ENCODE data around the gene LTBP2. TPM values are rescaled to one million over a fixed set of nuclear protein-coding genes. Genes with fewer than 3 reads are reported as not detected.

LTBP2 gene
- total RNA-seq, 1 experiment from 2014 or later = 17.4 TPM

DNA sequence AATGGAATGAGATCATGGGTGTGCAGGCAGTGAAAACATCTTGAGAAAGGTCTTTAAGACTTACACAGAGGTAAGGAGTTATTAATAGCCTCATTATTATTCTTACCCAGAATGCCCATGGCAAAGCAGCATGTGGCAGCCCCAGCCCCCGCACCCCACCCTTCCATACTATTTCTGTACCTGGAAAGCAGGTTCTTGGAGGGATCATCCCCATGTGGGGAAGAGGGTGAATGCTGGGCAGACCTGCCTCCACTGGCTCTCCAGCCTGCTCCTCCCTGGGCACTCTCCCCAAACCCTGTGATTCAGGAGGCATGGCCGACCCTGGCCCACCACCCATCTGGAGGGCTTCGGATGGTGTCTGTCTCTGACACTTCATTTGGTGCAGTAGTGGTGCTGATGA is 147.3 kb downstream of the LTBP2 start:
- Histone ChIP-seq H4K20me1 (ENCODE audit: low read length) (no peaks in the 10 kb centered on the region), H3K79me2 (ENCODE audit: low read length) (no peaks in the 10 kb centered on the region), H3K4me3 (ENCODE audit: low read length) (no peak overlapping the region), H3K27ac (ENCODE audit: low read length) (no peak overlapping the region), H3K27me3 (ENCODE audit: low read length) (no peaks in the 10 kb centered on the region), H3K9ac (ENCODE audit: low read length) (no peak overlapping the region), H3K4me2 (ENCODE audit: low read length) (no peak overlapping the region), H2AFZ (ENCODE audit: low read length) (no peak overlapping the region), H3K9me3 (ENCODE audit: low read length) (no peaks in the 10 kb centered on the region), H3K4me1 (ENCODE audit: insufficient read depth, low read length) (no peaks in the 10 kb centered on the region), H3K36me3 (ENCODE audit: low read depth, low read length) (no peaks in the 10 kb centered on the region), H3F3A (ENCODE audit: low read length, unreplicated experiment) (no peaks in the 10 kb centered on the region), H3K9me2 (replicated peaks; ENCODE audit: low read length) (no peaks in the 10 kb centered on the region)
- ChIA-PET CTCF (no interaction called here), POLR2A (ENCODE audit: unreplicated experiment) (no interaction called here)
- DNase-seq (no peak), ATAC-seq (no peak)
- intact Hi-C loops (cut with micrococcal nuclease) = no loop called here
- no TSS peak for BruUV-seq (replicated peaks)
- TF ChIP-seq, protein P1, sequence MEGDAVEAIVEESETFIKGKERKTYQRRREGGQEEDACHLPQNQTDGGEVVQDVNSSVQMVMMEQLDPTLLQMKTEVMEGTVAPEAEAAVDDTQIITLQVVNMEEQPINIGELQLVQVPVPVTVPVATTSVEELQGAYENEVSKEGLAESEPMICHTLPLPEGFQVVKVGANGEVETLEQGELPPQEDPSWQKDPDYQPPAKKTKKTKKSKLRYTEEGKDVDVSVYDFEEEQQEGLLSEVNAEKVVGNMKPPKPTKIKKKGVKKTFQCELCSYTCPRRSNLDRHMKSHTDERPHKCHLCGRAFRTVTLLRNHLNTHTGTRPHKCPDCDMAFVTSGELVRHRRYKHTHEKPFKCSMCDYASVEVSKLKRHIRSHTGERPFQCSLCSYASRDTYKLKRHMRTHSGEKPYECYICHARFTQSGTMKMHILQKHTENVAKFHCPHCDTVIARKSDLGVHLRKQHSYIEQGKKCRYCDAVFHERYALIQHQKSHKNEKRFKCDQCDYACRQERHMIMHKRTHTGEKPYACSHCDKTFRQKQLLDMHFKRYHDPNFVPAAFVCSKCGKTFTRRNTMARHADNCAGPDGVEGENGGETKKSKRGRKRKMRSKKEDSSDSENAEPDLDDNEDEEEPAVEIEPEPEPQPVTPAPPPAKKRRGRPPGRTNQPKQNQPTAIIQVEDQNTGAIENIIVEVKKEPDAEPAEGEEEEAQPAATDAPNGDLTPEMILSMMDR (conservative IDR thresholded peaks at IDR 0.05; ENCODE audit: low read depth, low read length) = no peak
- no peak for TF ChIP-seq EZH2 (IDR thresholded peaks at IDR 0.05; ENCODE audit: low read length, unreplicated experiment)
- TF ChIP-seq EZH2phosphoT487 (IDR thresholded peaks at IDR 0.05; ENCODE audit: borderline replicate concordance, low read length) = no peak

DNA sequence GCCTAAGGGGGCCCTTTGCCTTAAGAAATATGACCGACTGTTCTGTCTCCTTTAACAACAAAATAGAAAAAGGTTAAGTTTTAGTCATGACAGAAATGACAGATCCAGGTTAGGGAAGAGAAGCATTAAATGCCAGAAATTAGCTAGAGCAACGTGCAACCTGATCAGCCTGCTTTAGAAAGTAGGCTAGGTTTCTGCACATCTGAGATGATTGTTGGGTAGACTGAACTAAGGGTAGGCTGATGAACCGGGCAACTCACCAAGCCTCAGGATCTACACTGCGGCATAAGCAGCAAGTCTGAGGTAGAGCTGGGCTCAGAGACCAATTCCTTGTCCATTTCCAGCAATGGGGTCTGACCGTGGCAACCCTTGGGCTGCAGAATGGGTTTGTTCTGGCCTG is 148.3 kb downstream of the LTBP2 start:
- TF ChIP-seq, protein P1 (conservative IDR thresholded peaks at IDR 0.05; ENCODE audit: low read depth, low read length) = no peak
- TF ChIP-seq EZH2 (IDR thresholded peaks at IDR 0.05; ENCODE audit: low read length, unreplicated experiment) (no peak), EZH2phosphoT487 (IDR thresholded peaks at IDR 0.05; ENCODE audit: borderline replicate concordance, low read length) (no peak)
- Histone ChIP-seq H3K79me2 (ENCODE audit: low read length) (no peaks in the 10 kb centered on the region), H3K36me3 (ENCODE audit: low read depth, low read length) (no peaks in the 10 kb centered on the region), H3F3A (ENCODE audit: low read length, unreplicated experiment) (no peaks in the 10 kb centered on the region), H3K4me1 (ENCODE audit: insufficient read depth, low read length) (no peaks in the 10 kb centered on the region), H4K20me1 (ENCODE audit: low read length) (no peaks in the 10 kb centered on the region), H3K27me3 (ENCODE audit: low read length) (no peaks in the 10 kb centered on the region), H3K27ac (ENCODE audit: low read length) (no peak overlapping the region), H3K4me2 (ENCODE audit: low read length) (no peak overlapping the region), H2AFZ (ENCODE audit: low read length) (no peak overlapping the region), H3K9ac (ENCODE audit: low read length) (no peak overlapping the region), H3K9me2 (replicated peaks; ENCODE audit: low read length) (no peaks in the 10 kb centered on the region), H3K4me3 (ENCODE audit: low read length) (no peak overlapping the region), H3K9me3 (ENCODE audit: low read length) (no peaks in the 10 kb centered on the region)
- ATAC-seq = no peak
- intact Hi-C loops (cut with micrococcal nuclease) = no loop called here
- ChIA-PET POLR2A (ENCODE audit: unreplicated experiment) (interaction anchor here (0.7 kb wide), 1 partner anchor 30 kb away, joined by 5 read pairs; the partner anchor contains the start of genes ISCA2 and NPC2), CTCF (no interaction called here)
- no TSS peak for BruUV-seq (replicated peaks)
- no peak for DNase-seq

DNA sequence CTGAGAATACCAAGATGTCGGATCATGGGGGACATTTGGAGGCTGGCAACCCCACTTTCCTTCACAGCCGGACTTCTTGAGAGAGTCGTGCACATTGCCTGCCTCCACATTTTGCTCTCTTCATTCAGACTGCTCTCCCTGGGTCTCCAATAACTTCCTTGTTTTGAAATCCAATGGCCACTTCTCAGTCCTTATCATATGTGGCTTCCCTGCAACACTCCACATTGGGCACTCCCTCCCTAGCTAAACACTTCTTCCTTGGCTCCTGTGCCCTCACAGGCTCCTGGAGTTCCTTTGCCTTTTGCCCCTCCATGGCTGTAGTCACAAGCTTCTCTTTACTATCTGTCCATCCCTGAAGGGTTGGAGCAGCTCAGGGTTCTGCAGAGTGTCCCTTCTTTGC is 149.0 kb downstream of the LTBP2 start:
- DNase-seq (no peak), ATAC-seq (no peak)
- Histone ChIP-seq H3K27me3 (ENCODE audit: low read length) (no peaks in the 10 kb centered on the region), H3K9me2 (replicated peaks; ENCODE audit: low read length) (no peaks in the 10 kb centered on the region), H4K20me1 (ENCODE audit: low read length) (no peaks in the 10 kb centered on the region), H3K36me3 (ENCODE audit: low read depth, low read length) (no peaks in the 10 kb centered on the region), H2AFZ (ENCODE audit: low read length) (no peak overlapping the region), H3K9ac (ENCODE audit: low read length) (no peak overlapping the region), H3K79me2 (ENCODE audit: low read length) (no peaks in the 10 kb centered on the region), H3F3A (ENCODE audit: low read length, unreplicated experiment) (no peaks in the 10 kb centered on the region), H3K27ac (ENCODE audit: low read length) (no peak overlapping the region), H3K4me2 (ENCODE audit: low read length) (no peak overlapping the region), H3K4me1 (ENCODE audit: insufficient read depth, low read length) (no peaks in the 10 kb centered on the region), H3K9me3 (ENCODE audit: low read length) (no peaks in the 10 kb centered on the region), H3K4me3 (ENCODE audit: low read length) (no peak overlapping the region)
- no TSS peak for BruUV-seq (replicated peaks)
- intact Hi-C loops (cut with micrococcal nuclease) = no loop called here
- ChIA-PET CTCF (no interaction called here), POLR2A (ENCODE audit: unreplicated experiment) (interaction anchor here (0.7 kb wide), 1 partner anchor 30 kb away, joined by 5 read pairs; the partner anchor contains the start of genes ISCA2 and NPC2)
- TF ChIP-seq, protein P1 (conservative IDR thresholded peaks at IDR 0.05; ENCODE audit: low read depth, low read length) = no peak
- TF ChIP-seq EZH2 (IDR thresholded peaks at IDR 0.05; ENCODE audit: low read length, unreplicated experiment) (no peak), EZH2phosphoT487 (IDR thresholded peaks at IDR 0.05; ENCODE audit: borderline replicate concordance, low read length) (no peak)
